ENCODE results near the gene RMP24.

Gene RMP24

DNA sequence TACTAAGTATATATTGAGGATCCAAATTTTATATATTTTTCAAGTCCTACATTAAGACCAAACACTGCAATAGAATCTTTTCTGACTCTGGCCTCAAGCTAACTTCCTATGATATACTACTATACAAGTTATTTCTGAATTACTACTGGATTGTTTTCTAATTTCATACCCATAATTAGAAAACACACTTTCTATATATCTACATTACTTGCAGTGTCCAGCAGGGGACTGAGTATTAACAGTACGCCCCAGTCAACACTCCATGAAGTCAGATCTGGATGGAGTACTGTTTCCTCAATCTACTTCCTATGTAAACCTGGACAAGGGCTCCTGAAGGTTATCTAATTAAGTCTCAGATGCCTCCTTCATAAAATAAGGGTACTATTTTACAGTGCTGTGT lies 26.5 kb downstream of the RMP24 start:
- Mint-ChIP-seq H3K27ac (no peak overlapping the region), H3K9me3 (no peaks in the 10 kb centered on the region), H3K27me3 (no peaks in the 10 kb centered on the region), H3K4me1 (peaks cover 0 to 1% (median 0%) of the 10 kb centered on the region in 4 donors), H3K36me3 (no peaks in the 10 kb centered on the region), H3K4me3 (no peak overlapping the region)
- DNase-seq: no peak
- intact Hi-C loops (cut with micrococcal nuclease): no loop called here
- CTCF ChIA-PET (ENCODE audit: partially characterized antibody): interaction anchor here (1.3 kb wide), 2 partner anchors 19 to 286 kb away, joined by 4 to 5 read pairs; no protein-coding TSS in a partner anchor
- POLR2A ChIA-PET (ENCODE audit: partially characterized antibody): no interaction called here
- no peaks in the 10 kb centered on the region for H3K9me3 ChIP-seq (ENCODE audit: control insufficient read depth in 1 of 2, low read length in 2 of 2)
- H3K4me1 ChIP-seq (ENCODE audit: insufficient read depth, low read length): no peaks in the 10 kb centered on the region
- H3K27ac ChIP-seq (ENCODE audit: low read depth, low read length): no peak overlapping the region
- no peak overlapping the region for H3K4me3 ChIP-seq (ENCODE audit: low read length in 2 of 2)
- H3K36me3 ChIP-seq (ENCODE audit: insufficient read depth, low read length): no peaks in the 10 kb centered on the region
- H3K27me3 ChIP-seq (ENCODE audit: insufficient read depth, low read length): no peaks in the 10 kb centered on the region

DNA sequence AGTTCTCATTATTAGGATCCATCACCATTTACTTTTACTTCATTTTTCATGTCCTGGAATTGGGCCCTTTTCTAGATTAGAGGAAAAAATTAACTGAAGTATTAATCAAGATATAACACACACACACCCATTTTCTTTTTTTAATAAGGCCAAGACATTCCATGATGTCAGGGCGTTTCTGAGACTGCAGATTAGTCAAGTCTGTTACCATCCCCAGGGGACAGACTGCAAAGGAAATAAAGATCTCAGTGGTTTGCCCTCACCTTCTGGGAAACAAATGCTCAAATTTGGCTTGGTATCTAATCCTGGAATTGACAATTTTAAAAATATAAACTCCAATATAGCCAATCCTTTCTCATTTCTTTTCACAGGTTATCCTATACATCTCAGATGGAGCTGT lies 27.4 kb downstream of the RMP24 start:
- CTCF ChIA-PET (ENCODE audit: partially characterized antibody): no interaction called here

DNA sequence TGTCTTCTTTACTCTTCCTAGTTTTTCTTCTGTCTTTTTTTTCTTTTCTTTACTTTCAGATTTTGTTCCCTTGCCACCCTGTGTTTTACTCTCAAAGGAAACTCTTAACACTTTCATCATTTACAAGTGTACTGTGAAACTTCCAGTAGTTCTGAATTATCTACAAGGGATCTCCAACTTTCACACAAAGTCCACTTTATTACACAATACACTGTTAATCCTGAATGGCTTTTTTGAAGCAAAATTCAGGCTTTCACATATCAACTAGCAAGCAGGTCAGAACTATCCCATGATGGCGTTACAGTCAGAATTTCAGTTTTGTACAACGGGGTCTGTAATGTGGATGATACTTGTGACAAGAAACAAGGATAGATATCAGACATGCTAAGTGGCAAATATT lies 34.5 kb downstream of the RMP24 start:
- Histone ChIP-seq H3K4me3 (ENCODE audit: low read length in 2 of 2) (no peak overlapping the region), H3K9me3 (ENCODE audit: control insufficient read depth in 1 of 2, low read length in 2 of 2) (no peaks in the 10 kb centered on the region), H3K36me3 (ENCODE audit: insufficient read depth, low read length) (no peaks in the 10 kb centered on the region), H3K27me3 (ENCODE audit: insufficient read depth, low read length) (no peaks in the 10 kb centered on the region), H3K27ac (ENCODE audit: low read depth, low read length) (no peak overlapping the region), H3K4me1 (ENCODE audit: insufficient read depth, low read length) (no peaks in the 10 kb centered on the region)
- Mint-ChIP-seq H3K4me1 (peaks cover 0 to 1% (median 0%) of the 10 kb centered on the region in 4 donors), H3K27me3 (no peaks in the 10 kb centered on the region), H3K4me3 (no peak overlapping the region), H3K9me3 (no peaks in the 10 kb centered on the region), H3K27ac (no peak overlapping the region), H3K36me3 (no peaks in the 10 kb centered on the region)
- ChIA-PET CTCF (ENCODE audit: partially characterized antibody) (interaction anchor here (1.0 kb wide), 1 partner anchor 11 kb away, joined by 3 read pairs; no protein-coding TSS in a partner anchor), POLR2A (ENCODE audit: partially characterized antibody) (no interaction called here)
- intact Hi-C loops (cut with micrococcal nuclease): no loop called here
- DNase-seq: no peak

More for the DNA sequence above, 27.4 kb downstream of the RMP24 start:
- Mint-ChIP-seq H3K36me3 (no peaks in the 10 kb centered on the region), H3K4me3 (no peak overlapping the region), H3K9me3 (no peaks in the 10 kb centered on the region), H3K4me1 (peaks cover 0 to 1% (median 0%) of the 10 kb centered on the region in 4 donors), H3K27me3 (no peaks in the 10 kb centered on the region), H3K27ac (no peak overlapping the region)
- Histone ChIP-seq H3K4me3 (ENCODE audit: low read length in 2 of 2) (no peak overlapping the region), H3K27me3 (ENCODE audit: insufficient read depth, low read length) (no peaks in the 10 kb centered on the region), H3K9me3 (ENCODE audit: control insufficient read depth in 1 of 2, low read length in 2 of 2) (no peaks in the 10 kb centered on the region), H3K36me3 (ENCODE audit: insufficient read depth, low read length) (no peaks in the 10 kb centered on the region), H3K4me1 (ENCODE audit: insufficient read depth, low read length) (no peaks in the 10 kb centered on the region), H3K27ac (ENCODE audit: low read depth, low read length) (no peak overlapping the region)
- DNase-seq: no peak
- intact Hi-C loops (cut with micrococcal nuclease): no loop called here
- POLR2A ChIA-PET (ENCODE audit: partially characterized antibody): no interaction called here

DNA sequence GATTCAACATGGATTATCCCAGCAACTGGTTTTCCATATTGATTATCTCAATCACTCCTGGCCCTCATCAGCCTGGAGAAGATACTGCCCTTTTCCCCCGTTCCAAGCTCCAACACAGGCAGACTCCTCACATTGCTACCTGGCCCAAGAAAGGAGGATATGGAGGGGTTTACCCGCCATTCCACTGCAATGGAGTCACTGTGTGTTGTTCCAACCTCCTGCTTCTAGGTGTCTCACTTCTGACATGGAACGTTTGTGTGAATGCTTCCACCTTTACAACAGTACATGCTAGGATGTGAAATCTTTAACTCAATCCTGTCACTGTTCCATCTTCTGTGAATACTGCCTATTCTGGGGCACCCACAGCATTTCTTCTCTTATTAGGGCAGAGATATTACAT lies 36.7 kb downstream of the RMP24 start:
- no peaks in the 10 kb centered on the region for H3K27me3 ChIP-seq (ENCODE audit: insufficient read depth, low read length)
- H3K4me3 Mint-ChIP-seq: no peak overlapping the region
- H3K36me3 ChIP-seq (ENCODE audit: insufficient read depth, low read length): no peaks in the 10 kb centered on the region
- no peak overlapping the region for H3K27ac ChIP-seq (ENCODE audit: low read depth, low read length)
- intact Hi-C loops (cut with micrococcal nuclease): no loop called here
- no peaks in the 10 kb centered on the region for H3K9me3 Mint-ChIP-seq
- no peaks in the 10 kb centered on the region for H3K4me1 Mint-ChIP-seq
- DNase-seq: no peak
- H3K9me3 ChIP-seq (ENCODE audit: control insufficient read depth in 1 of 2, low read length in 2 of 2): no peaks in the 10 kb centered on the region
- POLR2A ChIA-PET (ENCODE audit: partially characterized antibody): interaction anchor here (0.5 kb wide), 1 partner anchor 11 kb away, joined by 3 read pairs; no protein-coding TSS in a partner anchor
- H3K27me3 Mint-ChIP-seq: no peaks in the 10 kb centered on the region
- no peak overlapping the region for H3K27ac Mint-ChIP-seq
- CTCF ChIA-PET (ENCODE audit: partially characterized antibody): interaction anchor here (2.1 kb wide), 1 partner anchor 273 kb away, joined by 5 read pairs; no protein-coding TSS in a partner anchor
- no peaks in the 10 kb centered on the region for H3K4me1 ChIP-seq (ENCODE audit: insufficient read depth, low read length)
- no peaks in the 10 kb centered on the region for H3K36me3 Mint-ChIP-seq
- H3K4me3 ChIP-seq (ENCODE audit: low read length in 2 of 2): no peak overlapping the region

DNA sequence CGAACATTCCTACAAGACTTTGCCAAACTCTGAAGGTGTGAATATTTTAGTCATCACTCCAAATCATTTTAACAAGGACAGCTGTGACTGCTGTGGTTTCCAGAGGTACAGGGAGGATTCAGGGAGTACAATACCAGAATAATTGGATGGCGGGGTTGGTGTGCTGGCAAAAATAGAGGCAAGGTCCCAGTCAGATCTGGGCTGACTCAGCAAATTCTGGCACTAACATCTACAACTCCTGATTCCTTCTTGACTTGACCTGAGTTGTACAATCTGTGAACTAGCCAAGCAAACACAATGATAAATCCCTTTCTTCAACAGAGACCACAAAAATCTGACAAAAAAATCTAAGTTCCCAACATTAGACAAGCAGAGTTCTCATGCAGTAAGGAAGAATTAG lies 40.4 kb downstream of the RMP24 start:
- H3K4me1 ChIP-seq (ENCODE audit: insufficient read depth, low read length): no peaks in the 10 kb centered on the region
- H3K27ac Mint-ChIP-seq: no peak overlapping the region
- H3K9me3 ChIP-seq (ENCODE audit: control insufficient read depth in 1 of 2, low read length in 2 of 2): no peaks in the 10 kb centered on the region
- DNase-seq: no peak
- H3K4me3 ChIP-seq (ENCODE audit: low read length in 2 of 2): no peak overlapping the region
- POLR2A ChIA-PET (ENCODE audit: partially characterized antibody): no interaction called here
- H3K36me3 ChIP-seq (ENCODE audit: insufficient read depth, low read length): no peaks in the 10 kb centered on the region
- no peak overlapping the region for H3K4me3 Mint-ChIP-seq
- peaks cover 0 to 3% (median 0%) of the 10 kb centered on the region in 8 donors for H3K9me3 Mint-ChIP-seq
- CTCF ChIA-PET (ENCODE audit: partially characterized antibody): no interaction called here
- peaks cover 0 to 4% (median 3%) of the 10 kb centered on the region in 4 donors for H3K4me1 Mint-ChIP-seq
- H3K27me3 Mint-ChIP-seq: no peaks in the 10 kb centered on the region
- intact Hi-C loops (cut with micrococcal nuclease): no loop called here
- no peaks in the 10 kb centered on the region for H3K36me3 Mint-ChIP-seq
- no peaks in the 10 kb centered on the region for H3K27me3 ChIP-seq (ENCODE audit: insufficient read depth, low read length)
- no peak overlapping the region for H3K27ac ChIP-seq (ENCODE audit: low read depth, low read length)

DNA sequence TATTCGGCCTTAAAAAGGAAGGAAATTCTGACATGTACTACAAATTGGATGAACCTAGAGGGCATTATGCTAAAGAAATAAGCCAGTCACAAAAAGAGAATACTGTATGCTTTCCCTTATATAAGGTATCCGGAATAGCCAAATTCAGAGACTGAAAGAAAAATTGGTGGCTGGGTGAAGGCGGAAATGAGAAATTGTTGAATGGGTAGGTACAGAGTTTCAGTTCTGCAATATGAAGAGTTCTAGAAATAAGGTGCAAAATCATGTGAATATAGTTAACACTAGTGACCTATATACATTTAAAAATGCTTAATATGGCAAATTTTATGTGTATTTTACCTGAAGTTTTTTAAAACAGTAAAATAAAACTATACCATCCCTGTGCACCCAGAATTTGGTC lies 43.1 kb downstream of the RMP24 start:
- Mint-ChIP-seq H3K4me1 (peaks cover 0 to 7% (median 3%) of the 10 kb centered on the region in 4 donors), H3K27me3 (no peaks in the 10 kb centered on the region), H3K36me3 (no peaks in the 10 kb centered on the region), H3K27ac (no peak overlapping the region), H3K9me3 (peaks cover 0 to 3% (median 0%) of the 10 kb centered on the region in 8 donors), H3K4me3 (no peak overlapping the region)
- POLR2A ChIA-PET (ENCODE audit: partially characterized antibody): no interaction called here
- Histone ChIP-seq H3K4me1 (ENCODE audit: insufficient read depth, low read length) (no peaks in the 10 kb centered on the region), H3K4me3 (ENCODE audit: low read length in 2 of 2) (no peak overlapping the region), H3K36me3 (ENCODE audit: insufficient read depth, low read length) (no peaks in the 10 kb centered on the region), H3K9me3 (ENCODE audit: control insufficient read depth in 1 of 2, low read length in 2 of 2) (no peaks in the 10 kb centered on the region), H3K27ac (ENCODE audit: low read depth, low read length) (no peak overlapping the region), H3K27me3 (ENCODE audit: insufficient read depth, low read length) (no peaks in the 10 kb centered on the region)
- DNase-seq: no peak
- intact Hi-C loops (cut with micrococcal nuclease): loop anchor here (2.0 to 5.0 kb wide), 3 partner anchors 258 to 793 kb away; no protein-coding TSS in a partner anchor
- CTCF ChIA-PET (ENCODE audit: partially characterized antibody): interaction anchor here (3.1 to 7.7 kb wide), 2 partner anchors 80 to 268 kb away, joined by 12 to 200 read pairs; no protein-coding TSS in a partner anchor

DNA sequence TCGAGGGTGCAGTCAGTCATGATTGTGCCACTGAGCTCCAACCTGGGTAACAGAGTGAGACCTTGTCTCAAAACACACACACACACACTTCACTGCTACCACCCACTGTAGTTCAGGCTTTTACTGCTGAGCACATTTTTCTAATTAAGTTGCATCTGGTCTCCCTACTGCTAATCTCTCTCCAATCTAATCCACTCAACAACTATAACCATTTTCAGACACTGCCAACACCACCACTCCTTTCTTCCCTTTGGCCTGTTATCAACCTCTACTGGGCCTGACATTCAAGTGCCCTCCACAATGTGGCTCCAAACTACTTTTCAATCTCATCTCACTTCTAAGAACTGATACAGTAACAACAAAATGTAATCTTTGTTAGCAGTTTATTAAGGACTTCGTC lies 44.8 kb downstream of the RMP24 start:
- peaks cover 0 to 7% (median 3%) of the 10 kb centered on the region in 4 donors for H3K4me1 Mint-ChIP-seq
- Histone ChIP-seq H3K27me3 (ENCODE audit: insufficient read depth, low read length) (no peaks in the 10 kb centered on the region), H3K4me1 (ENCODE audit: insufficient read depth, low read length) (no peaks in the 10 kb centered on the region), H3K9me3 (ENCODE audit: control insufficient read depth in 1 of 2, low read length in 2 of 2) (no peaks in the 10 kb centered on the region), H3K36me3 (ENCODE audit: insufficient read depth, low read length) (no peaks in the 10 kb centered on the region), H3K27ac (ENCODE audit: low read depth, low read length) (no peak overlapping the region), H3K4me3 (ENCODE audit: low read length in 2 of 2) (no peak overlapping the region)
- H3K36me3 Mint-ChIP-seq: no peaks in the 10 kb centered on the region
- peak overlapping the region in 1 of 7 donors; percentile 25 for H3K27ac Mint-ChIP-seq
- peaks cover 0 to 3% (median 0%) of the 10 kb centered on the region in 8 donors for H3K9me3 Mint-ChIP-seq
- intact Hi-C loops (cut with micrococcal nuclease): loop anchor here (1.0 to 5.0 kb wide), 6 partner anchors 79 to 792 kb away; partner anchors contain the start of genes ELP2 and SLC39A6
- CTCF ChIA-PET (ENCODE audit: partially characterized antibody): interaction anchor here (0.8 to 7.7 kb wide), 33 partner anchors 10 to 800 kb away, joined by 3 to 200 read pairs (median 4); partner anchors contain the start of genes ELP2, RPRD1A and SLC39A6
- H3K27me3 Mint-ChIP-seq: no peaks in the 10 kb centered on the region
- DNase-seq: no peak
- no peak overlapping the region for H3K4me3 Mint-ChIP-seq
- POLR2A ChIA-PET (ENCODE audit: partially characterized antibody): no interaction called here
